ENCODE results near the gene DAZL. TPM values are rescaled to one million over a fixed set of nuclear protein-coding genes. Genes with fewer than 3 reads are reported as not detected.

DAZL gene
- total RNA-seq, 2 donors from 2014 or later, result not detected

DNA sequence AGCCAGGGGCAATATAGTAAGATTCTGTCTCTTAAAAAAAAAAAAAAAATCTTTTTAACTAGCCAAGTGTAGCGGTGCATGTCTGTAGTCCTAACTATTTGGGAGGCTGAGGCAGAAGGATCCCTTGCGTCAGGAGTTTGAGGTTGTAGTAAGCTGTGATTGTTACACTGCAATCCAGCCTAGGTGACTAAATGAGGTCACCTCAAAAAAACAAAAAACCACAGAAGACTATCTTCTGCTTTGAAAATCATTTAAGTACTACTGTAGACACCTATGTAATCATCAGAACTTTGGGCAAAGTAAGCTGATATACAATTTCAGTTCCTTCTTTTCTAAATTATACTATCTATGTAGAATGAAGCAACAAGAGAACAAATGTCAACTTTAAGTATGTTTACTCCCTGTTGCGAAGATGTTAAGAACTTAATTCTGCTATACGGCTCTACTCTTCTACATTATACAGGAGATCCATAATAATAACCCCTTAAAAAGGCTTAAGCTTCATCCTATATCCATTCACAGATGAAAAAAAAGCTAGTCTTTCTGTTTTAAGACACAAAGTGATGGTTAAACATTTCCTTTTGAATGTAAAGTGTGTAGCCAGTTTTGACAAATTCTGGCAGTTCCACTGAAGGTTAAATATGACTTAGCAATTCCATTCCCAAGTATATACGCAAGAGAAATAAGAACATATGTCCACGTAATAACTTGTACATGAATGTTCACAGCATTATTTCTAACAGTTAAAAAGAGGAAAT is 15.2 kb downstream of the DAZL start:
- 95 to 100% methylated on average over 2 to 6 of the region's 6 CpGs for WGBS, 2 experiments (ENCODE audit: insufficient coverage in 1 of 2, insufficient read length in 1 of 2)
- H3K4me1 ChIP-seq (ENCODE audit: control insufficient read depth, insufficient read depth, low read length), result no peaks in the 10 kb centered on the region
- Mint-ChIP-seq H3K9me3 (no peaks in the 10 kb centered on the region), H3K27me3 (ENCODE audit: insufficient read depth) (no peaks in the 10 kb centered on the region), H3K4me3 (no peak overlapping the region), H3K4me1 (no peaks in the 10 kb centered on the region), H3K27ac (no peak overlapping the region), H3K36me3 (ENCODE audit: low read depth) (no peaks in the 10 kb centered on the region)
- H3K9ac ChIP-seq (ENCODE audit: extremely low read depth, low read length, poor library complexity, severe bottlenecking), result no peak overlapping the region
- TF ChIP-seq, protein P1, sequence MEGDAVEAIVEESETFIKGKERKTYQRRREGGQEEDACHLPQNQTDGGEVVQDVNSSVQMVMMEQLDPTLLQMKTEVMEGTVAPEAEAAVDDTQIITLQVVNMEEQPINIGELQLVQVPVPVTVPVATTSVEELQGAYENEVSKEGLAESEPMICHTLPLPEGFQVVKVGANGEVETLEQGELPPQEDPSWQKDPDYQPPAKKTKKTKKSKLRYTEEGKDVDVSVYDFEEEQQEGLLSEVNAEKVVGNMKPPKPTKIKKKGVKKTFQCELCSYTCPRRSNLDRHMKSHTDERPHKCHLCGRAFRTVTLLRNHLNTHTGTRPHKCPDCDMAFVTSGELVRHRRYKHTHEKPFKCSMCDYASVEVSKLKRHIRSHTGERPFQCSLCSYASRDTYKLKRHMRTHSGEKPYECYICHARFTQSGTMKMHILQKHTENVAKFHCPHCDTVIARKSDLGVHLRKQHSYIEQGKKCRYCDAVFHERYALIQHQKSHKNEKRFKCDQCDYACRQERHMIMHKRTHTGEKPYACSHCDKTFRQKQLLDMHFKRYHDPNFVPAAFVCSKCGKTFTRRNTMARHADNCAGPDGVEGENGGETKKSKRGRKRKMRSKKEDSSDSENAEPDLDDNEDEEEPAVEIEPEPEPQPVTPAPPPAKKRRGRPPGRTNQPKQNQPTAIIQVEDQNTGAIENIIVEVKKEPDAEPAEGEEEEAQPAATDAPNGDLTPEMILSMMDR (conservative IDR thresholded peaks at IDR 0.05), result no peak
- no peaks in the 10 kb centered on the region for H3K36me3 ChIP-seq (ENCODE audit: control insufficient read depth, insufficient read depth, low read length)
- no peaks in the 10 kb centered on the region for H3K9me3 ChIP-seq (ENCODE audit: control insufficient read depth, low read length)
- H3K27me3 ChIP-seq (ENCODE audit: control insufficient read depth, insufficient read depth, low read length, poor library complexity, severe bottlenecking), result no peaks in the 10 kb centered on the region
- no peak for DNase-seq
- no peak overlapping the region for H3K27ac ChIP-seq (ENCODE audit: low read depth, low read length)
- no peak overlapping the region for H3K4me3 ChIP-seq (ENCODE audit: low read length)

DNA sequence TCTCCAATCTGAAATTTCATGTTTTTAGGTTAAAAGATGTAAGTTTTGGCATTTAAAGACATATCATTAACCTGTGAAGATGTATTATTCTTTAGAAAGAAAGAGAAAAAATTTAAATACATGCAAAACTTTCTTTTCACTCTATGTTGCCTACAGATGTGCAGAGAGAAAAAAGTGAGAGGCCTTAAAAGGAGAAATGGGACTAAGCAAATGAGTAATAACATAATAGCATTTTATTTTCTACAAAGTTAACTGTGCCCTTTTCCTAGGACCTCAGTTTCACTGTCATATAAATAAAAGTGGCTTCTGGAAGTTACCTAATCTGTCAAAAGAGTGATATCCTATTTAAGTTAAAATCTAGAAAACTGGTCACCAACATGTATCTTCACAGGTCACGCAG is 16.1 kb downstream of the DAZL start:
- Histone ChIP-seq H3K36me3 (ENCODE audit: control insufficient read depth, insufficient read depth, low read length) (no peaks in the 10 kb centered on the region), H3K9me3 (ENCODE audit: control insufficient read depth, low read length) (no peaks in the 10 kb centered on the region), H3K4me3 (ENCODE audit: low read length) (no peak overlapping the region), H3K27me3 (ENCODE audit: control insufficient read depth, insufficient read depth, low read length, poor library complexity, severe bottlenecking) (no peaks in the 10 kb centered on the region), H3K9ac (ENCODE audit: extremely low read depth, low read length, poor library complexity, severe bottlenecking) (no peak overlapping the region), H3K4me1 (ENCODE audit: control insufficient read depth, insufficient read depth, low read length) (no peaks in the 10 kb centered on the region), H3K27ac (ENCODE audit: low read depth, low read length) (no peak overlapping the region)
- Mint-ChIP-seq H3K27ac (no peak overlapping the region), H3K27me3 (ENCODE audit: insufficient read depth) (no peaks in the 10 kb centered on the region), H3K9me3 (no peaks in the 10 kb centered on the region), H3K4me3 (no peak overlapping the region), H3K4me1 (no peaks in the 10 kb centered on the region), H3K36me3 (ENCODE audit: low read depth) (no peaks in the 10 kb centered on the region)
- 60% methylated on average over 1 of the region's 1 CpG; no CpG with 5 or more reads in 1 of the 2 experiments for WGBS, 2 experiments (ENCODE audit: insufficient coverage in 1 of 2, insufficient read length in 1 of 2)
- TF ChIP-seq, protein P1 (conservative IDR thresholded peaks at IDR 0.05), result no peak
- no peak for DNase-seq

- H3K27ac Mint-ChIP-seq, result no peak overlapping the region
- H3K9ac ChIP-seq (ENCODE audit: extremely low read depth, low read length, poor library complexity, severe bottlenecking), result no peak overlapping the region
- no peak overlapping the region for H3K27ac ChIP-seq (ENCODE audit: low read depth, low read length)
- no peaks in the 10 kb centered on the region for H3K27me3 Mint-ChIP-seq (ENCODE audit: insufficient read depth)
- H3K9me3 ChIP-seq (ENCODE audit: control insufficient read depth, low read length), result no peaks in the 10 kb centered on the region
- no peak overlapping the region for H3K4me3 ChIP-seq (ENCODE audit: low read length)
- no peaks in the 10 kb centered on the region for H3K36me3 ChIP-seq (ENCODE audit: control insufficient read depth, insufficient read depth, low read length)
- DNase-seq, result no peak
- no peak overlapping the region for H3K4me3 Mint-ChIP-seq
- H3K27me3 ChIP-seq (ENCODE audit: control insufficient read depth, insufficient read depth, low read length, poor library complexity, severe bottlenecking), result no peaks in the 10 kb centered on the region
- H3K4me1 ChIP-seq (ENCODE audit: control insufficient read depth, insufficient read depth, low read length), result no peaks in the 10 kb centered on the region
- TF ChIP-seq, protein P1 (conservative IDR thresholded peaks at IDR 0.05), result no peak
- H3K4me1 Mint-ChIP-seq, result no peaks in the 10 kb centered on the region
- no peaks in the 10 kb centered on the region for H3K36me3 Mint-ChIP-seq (ENCODE audit: low read depth)
- H3K9me3 Mint-ChIP-seq, result no peaks in the 10 kb centered on the region
Observed at GRCh38 chr3:16587681-16588060, 17.6 kb downstream of the DAZL start.
